HG03159 (cell line): ENCODE data around the gene SERINC4.
A peak's percentile ranks its signal among the peaks of the same experiment; 100 is the strongest.

Experiments used
- ATAC-seq: cut with Tn5 transposase; IDR thresholded peaks from one replicate; pipeline ENCODE4 v1.9.1; 2021; ENCODE audit warnings: mild to moderate bottlenecking, moderate library complexity; ENCODE audit not compliant: unreplicated experiment

SERINC4 gene

GRCh38 chr15:43799209-43799944 is 643 bp downstream of the SERINC4 start:
- no peak for ATAC-seq

- no peak for ATAC-seq
These were observed 3.5 kb downstream of the SERINC4 start for GRCh38 chr15:43796566-43796965.

- ATAC-seq, result no peak
These were observed 4.0 kb downstream of the SERINC4 start for GRCh38 chr15:43795997-43796396.

- no peak for ATAC-seq
These were observed 4.8 kb downstream of the SERINC4 start for GRCh38 chr15:43795197-43795596.

- no peak for ATAC-seq
These were observed 5.6 kb downstream of the SERINC4 start for GRCh38 chr15:43794269-43795037.

GRCh38 chr15:43793647-43794046 is 6.4 kb downstream of the SERINC4 start:
- ATAC-seq, result no peak

DNA sequence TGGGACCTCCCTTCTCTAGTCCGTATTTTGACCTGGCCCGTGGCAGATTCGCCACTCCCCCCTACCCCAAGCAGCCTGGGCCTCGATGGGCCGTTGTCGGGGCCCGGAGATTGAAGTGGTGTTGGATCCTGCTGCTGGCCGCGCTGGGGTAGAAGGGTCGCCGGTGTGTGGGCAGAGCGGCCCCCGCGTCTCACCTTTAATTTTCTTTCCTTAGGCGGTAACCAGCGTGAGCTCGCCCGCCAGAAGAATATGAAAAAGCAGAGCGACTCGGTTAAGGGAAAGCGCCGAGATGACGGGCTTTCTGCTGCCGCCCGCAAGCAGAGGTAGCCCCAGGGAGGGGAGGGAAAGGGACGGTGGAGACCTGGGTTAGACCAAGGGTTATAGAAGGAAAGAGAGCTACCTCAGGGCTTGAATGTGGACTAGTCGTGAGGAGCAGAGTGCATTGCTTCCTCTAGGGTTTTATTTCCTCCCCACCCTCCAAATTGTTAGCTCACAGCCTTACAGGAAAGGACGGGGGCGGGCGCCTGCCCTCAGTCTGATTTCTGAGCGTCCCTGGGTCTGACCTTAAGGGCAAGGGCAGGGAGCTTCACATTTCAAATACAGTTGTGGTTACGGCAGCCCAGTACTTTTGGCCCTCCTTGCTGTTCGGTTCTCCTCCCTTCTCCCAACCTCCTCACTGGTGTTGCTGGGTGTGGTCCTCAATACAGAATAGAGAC is 7.1 kb downstream of the SERINC4 start:
- no peak for ATAC-seq

DNA sequence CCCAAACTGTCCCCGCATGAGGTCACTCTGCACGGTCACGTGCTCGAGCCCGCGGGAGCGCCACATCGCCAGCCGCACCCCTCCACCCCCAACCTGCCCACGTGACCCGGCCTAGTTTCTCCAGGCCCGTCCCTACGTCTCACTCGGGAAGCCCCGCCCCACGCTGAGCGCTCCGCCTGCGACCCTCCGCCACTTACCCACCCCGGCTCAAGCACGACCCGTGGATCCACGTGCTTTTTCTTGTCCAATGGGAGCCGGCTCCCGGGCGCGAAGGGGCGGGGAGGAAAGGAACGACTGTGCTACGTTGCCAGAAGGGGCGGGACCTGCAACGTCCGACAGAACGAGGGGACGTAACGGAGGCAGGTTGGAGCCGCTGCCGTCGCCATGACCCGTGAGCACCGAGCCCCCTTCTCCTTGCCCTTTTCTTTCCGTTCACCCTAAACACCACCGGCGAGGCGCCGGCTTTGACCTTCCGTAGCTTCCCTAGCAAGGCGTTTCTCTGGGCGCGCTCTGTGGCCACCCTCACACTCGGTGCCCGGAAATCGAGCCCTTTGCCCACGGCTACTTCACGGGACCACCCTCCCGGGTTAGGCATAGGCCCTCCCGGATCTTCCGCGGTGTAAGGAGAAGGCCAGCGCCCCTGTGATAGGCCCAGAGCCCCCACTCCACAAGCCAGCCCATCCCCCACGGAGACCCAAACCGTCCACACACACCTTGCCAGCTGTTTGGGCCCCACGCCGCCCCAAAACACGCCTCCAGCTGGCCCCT is 7.8 kb downstream of the SERINC4 start, which contains the start of gene SERF2:
TSS of gene SERF2 (plus strand) at position 328 of the 768 bp plus-strand sequence. CDS start at position 385, 57 bp downstream.
- ATAC-seq, result peak; percentile 85

- no peak for ATAC-seq
These were observed 10.6 kb downstream of the SERINC4 start for GRCh38 chr15:43789409-43789808.

DNA sequence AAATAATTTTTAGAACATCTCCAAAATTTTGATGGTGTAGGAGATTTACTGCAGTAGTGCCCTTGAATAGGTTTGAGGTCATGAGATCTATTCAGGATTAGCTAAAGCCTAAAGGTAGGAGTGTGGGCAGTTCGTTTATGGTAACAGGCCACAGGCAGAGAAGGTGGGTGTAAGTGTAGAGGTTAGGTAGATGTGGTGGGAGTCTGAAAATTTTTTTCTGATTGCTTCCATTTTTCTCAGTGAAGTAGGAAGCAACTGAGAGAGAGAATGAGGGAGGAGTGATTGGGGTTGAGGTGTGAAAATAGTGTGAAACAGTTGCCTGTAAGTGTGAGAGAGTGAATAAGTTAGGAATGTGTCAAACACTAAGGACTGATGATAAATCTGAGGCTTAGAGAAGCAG is 21.0 kb downstream of the SERINC4 start:
- no peak for ATAC-seq

DNA sequence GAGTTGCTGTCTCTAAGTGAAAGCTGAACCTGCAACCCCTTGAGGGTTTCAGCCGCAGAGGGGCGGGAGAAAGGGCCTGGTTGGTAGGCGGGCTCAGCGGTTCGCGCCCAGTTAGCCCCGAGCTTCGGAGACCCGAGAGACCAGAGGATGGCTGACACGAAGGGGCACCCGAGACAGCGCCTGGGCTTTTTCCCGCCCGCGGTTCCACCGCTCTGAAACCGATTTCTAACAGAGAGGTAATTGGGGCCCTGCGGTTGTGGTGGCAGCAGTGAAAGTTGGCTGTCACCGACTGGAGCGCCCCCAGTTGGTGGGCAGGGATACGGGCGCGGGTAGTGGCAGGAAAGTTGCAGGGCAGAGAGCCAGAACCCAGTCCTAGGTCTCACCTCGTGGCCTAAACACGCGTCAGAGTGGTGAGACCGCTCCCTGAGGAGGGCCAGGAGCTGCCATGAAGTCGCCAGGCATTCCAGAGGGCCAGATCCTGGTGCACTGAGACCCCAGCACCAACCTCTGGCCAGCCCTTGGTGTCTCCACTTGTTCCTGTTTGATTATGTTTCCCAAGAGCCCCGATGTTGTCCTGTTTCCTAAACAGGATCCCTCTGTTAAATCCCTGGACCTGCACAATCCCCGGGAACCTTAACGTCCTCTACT is 22.6 kb downstream of the SERINC4 start:
- ATAC-seq, result peak; percentile 53

- peak; percentile 37 for ATAC-seq
These were observed 23.2 kb downstream of the SERINC4 start, which contains the start of gene ELL3 for GRCh38 chr15:43776718-43777266. TSS of gene ELL3 (minus strand) at chr15:43776966. CDS start at chr15:43776901, 65 bp downstream.

DNA sequence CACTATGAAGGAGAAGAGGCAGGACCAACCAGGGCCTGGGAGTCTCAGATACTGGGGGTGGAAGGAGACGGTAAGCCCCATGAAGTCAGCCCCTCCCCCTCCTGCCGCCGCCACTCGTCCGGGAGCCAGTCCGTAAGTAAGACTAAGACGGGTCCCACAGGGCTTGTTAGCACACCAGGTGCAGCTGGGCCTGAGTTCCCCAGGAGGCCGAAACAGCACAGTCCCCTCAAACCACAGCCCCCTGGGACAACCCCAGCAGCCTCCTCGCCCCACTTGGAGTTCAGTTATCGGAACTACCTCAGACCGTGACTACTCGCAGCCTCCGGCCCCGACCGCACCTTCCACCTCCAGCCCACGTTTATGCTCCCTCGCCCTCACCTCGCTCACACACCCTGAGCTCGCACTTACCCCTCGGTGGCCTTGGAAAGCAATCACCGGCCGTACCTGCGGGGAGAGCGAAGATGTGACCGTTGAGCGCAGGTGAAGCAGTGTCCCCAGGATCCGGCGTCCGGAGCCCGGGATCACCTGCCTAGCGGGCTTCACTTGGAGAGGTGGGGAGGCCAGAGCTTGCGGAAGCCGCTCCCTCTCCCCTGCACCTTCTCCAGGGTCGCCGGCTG is 23.8 kb downstream of the SERINC4 start:
- peak; percentile 56 for ATAC-seq

GRCh38 chr15:43775411-43775965 is 24.5 kb downstream of the SERINC4 start:
- no peak for ATAC-seq

DNA sequence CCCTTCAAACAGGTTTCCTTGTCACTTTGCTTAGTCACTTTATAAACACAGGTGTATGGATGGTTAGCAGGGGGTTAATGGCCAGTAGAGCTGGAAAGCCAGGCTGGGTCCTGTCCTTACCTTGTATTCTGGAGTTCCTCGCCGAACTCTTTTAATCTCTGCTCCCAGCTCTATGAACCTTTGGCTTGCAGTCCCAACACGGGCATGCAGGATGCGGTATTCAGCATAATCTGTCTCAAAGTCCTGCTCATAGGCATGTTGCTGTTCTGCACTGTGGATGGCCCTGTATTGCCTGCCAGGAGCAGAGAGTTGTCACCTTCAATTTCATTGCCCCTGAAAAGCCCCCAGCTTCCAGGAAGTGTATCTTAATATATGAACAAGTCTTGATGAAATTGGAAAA is 26.0 kb downstream of the SERINC4 start:
- ATAC-seq, result no peak

DNA sequence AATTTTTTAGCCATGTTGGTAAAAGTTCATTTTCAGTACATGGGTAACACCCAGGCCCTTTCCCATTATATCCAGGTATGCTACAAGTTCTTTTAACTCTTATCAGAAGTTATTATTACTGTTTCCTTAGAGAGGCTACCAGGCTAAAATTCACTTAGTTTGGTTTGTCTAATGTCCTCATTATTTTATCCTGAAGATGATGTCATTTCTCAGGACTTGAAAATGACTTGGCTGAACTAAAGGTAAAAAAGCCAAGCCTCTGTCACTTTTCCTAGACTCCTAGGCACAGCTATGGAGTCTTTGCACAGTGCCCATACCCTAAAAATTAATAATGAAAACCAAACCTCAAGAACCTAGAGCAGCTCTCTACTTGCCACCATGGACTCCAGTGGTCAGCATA is 27.4 kb downstream of the SERINC4 start:
- ATAC-seq, result no peak

- no peak for ATAC-seq
These were observed 28.2 kb downstream of the SERINC4 start for GRCh38 chr15:43771816-43772215.

DNA sequence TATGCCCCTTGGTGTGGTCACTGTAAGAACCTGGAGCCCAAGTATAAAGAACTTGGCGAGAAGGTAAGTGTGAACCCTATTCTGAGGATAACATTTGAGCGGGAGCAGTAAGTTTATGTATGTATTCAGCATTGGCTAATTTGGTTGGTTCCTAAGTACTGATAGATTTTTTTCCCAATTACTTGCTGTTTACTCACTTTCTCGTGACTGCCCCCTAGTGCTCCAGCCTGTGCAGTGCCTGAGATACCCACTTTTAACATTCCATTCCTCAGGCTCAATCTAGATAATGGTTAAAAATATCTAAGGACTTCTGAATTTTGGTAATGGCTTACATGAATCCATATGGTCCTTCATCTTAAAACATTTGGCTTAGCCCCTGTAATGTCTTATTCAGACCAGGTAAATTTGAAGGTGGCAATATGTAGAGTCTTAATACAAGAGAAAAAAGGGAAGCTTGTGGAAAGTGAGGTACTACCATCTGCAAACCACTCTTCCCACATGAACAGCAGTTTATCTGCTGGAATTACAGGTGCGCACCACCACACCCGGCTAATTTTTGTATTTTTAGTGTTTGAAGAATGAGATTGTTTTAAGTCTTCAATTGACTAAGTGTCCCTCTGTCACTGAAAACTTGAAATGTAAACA is 30.3 kb downstream of the SERINC4 start:
- ATAC-seq, result no peak
